AML-193 (cell line): ENCODE data around the gene ARIH2.

Experiments used
- DNase-seq, 2 experiments: peaks; one replicate each; lab custom pipeline; 2025; lab: John Stamatoyannopoulos, UW

The ARIH2 gene

DNA sequence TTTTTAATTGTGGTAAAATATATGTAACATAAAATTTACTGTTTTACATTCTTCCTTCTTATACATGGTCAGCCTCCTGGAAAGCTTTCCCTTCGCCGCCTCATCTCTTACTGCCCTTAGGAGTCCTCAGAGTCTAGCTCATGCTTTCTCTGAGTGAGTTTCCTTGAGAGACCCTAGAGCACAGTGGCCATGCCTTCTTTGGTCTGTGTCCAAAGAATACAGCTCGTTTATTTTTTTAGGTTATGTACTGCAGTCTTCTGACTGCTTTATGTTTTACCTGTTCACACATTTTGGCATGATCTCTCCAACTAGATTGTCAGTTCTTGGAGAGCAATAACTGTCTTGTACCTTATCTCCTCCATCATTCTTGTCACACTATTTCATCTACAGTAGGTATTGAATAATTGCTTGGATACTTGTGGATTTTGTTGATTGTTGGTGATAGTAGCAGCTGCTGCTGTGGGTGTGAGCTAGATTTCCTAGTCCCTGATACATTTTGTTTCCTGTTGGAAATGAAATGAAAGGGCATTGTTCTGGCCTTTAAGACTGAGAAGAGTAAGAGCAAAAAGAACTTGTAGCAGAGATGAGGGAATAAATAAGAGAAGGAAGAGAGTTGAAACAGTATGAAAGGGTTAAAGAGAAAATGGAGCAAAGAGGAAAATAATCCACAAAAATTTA, 10.9 kb downstream of the ARIH2 start:
- no peak for DNase-seq

DNA sequence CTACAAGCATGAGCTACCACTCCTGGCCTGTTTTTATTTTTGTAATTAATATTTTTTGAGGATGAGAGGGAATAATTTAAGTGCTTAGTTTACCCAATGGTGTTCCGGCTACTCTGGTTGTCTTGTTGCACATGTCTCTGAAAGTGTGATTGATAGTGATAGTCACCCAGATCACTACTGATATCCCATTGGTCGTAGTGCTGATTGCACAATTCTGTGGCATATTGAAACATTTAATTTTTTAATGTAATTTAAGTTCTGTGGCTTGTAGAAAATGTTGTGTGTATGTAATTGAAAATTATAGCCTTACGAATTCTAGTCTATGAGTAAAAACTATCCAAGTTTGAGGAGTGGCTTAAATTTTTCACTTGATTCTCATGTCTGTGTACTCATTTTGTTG, 11.9 kb downstream of the ARIH2 start:
- no peak for DNase-seq

DNA sequence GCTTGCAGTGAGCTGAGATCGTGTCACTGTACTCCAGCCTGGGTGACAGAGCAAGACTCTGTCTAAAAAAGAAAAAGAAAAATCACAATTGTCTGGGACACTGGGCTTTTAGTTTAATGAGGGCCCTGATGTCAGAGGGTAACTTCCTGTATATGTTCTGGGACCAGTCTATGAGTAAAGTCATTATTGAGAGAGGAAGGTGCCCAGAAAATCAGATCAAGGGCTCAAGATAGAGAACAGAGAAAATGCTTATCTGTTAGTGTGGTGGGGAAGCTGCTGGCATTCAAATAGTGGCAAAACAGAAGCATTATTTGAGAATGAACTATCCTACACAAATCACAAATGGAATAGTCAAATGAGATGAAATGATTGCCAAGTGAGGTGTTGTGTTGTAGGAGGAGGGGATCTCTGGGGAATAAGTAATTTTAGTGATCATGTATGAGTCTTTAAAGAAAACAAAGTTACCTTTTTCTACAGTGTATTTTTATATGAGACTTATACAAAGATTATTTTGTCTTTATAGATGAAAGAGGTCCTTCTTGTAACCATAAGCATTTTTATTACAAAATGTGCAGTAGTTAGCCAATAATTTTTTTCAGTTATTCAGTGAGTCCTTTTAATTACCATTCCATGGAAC, 13.4 kb downstream of the ARIH2 start:
- DNase-seq = no peak

DNA sequence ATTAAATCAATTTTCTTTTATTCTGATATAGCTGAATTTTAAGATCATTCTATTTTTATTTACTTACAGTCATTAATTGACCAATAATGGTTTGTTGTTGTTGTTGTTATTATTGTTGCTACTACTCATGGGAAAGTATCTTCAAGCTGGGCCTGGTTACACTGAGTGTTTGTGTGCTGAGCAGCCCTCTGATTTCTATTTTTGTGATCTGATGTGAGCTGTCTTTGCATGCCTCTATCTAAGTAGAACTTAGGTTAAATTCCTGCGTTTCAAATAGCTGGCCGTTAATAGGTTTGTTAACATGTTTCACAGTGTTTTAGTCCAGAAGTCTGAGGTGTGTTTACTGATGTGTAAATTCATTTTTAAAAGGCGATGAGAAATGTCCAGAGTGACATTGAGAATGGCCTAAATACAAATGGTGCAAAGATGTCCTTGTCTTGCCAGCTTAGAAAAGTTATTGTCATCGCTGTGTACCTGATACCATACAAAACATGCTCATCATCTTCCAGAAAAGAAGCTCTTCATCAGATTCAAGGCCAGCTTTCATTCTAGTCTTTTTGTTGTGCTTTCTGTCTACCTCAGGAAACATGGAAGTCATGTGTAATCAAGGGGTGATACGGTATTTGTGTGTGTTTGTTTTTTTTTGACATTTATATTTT, 15.8 kb downstream of the ARIH2 start:
- no peak for DNase-seq

DNA sequence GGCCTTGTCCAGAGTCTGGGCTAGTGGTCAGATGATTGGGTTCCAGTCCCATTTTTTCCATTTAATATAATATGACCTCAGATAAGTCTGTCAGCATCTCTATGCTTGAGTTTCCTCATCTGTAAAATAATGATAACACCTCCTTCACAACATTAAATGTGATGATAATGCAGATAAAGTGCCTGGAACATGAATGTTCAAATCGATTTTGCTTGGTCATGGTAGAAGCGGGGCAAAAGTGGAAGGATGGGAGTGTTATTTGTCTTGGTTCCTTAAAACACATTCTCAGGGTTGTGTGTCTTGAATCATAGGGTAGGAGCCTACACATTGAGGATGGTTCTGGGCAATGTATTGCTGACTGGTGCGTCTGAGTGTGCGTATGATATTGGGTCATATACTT, 16.9 kb downstream of the ARIH2 start:
- no peak for DNase-seq

DNA sequence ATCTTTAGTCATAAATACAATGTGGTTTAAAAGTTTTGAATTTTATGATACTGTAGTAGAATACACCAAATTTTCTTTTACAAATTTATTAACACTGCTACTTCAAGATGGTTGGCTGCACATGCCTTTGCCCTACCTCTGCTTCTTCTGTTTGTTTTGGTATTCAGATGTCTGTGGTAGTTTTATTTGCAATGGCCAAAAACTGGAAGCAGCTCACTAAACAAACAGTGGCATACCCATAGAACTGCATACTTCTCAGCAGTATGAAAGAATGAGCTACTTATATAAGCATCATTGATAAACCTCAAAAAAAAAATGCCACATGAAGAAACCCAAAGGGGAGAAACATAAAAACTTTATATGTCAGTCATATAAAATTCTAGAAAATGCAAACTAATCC, 19.5 kb downstream of the ARIH2 start:
- no peak for DNase-seq

DNA sequence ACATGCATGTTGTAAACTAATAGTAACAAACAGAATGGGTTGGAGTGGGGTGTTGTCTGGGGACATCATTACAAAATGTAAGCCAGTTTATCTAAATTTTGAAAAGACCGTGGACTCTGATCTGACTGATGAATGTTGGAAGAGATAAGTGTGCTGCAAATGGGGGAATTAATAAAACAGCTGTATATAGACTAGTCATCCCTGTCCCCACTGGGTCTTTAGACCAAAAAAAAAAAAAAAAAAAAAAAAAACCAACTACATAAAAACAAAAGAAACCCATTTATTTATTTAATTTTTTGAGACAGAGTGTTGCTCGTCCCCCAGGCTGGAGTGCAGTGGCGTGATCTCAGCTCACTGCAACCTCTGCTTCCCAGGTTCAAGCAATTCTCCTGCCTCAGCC, 20.0 kb downstream of the ARIH2 start:
- DNase-seq = no peak

DNA sequence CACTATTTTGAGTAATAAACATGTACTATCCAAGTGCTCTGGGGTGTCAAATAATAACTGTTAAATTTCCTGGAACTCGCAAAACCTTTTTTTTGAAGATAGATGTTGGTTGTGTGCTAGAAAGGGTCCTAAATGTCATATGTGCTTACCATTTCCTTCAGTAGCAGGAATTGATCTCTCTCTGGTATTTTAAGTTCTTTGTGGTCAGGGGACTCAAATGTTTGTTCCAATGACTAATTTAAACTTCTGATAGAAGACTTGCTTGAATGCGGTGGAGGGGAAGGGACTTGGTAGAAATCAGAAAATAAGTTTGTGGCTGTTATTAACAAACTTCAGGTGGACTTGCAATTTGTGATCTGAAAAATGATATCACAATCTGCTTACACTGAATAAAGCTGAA, 26.8 kb downstream of the ARIH2 start:
- no peak for DNase-seq

DNA sequence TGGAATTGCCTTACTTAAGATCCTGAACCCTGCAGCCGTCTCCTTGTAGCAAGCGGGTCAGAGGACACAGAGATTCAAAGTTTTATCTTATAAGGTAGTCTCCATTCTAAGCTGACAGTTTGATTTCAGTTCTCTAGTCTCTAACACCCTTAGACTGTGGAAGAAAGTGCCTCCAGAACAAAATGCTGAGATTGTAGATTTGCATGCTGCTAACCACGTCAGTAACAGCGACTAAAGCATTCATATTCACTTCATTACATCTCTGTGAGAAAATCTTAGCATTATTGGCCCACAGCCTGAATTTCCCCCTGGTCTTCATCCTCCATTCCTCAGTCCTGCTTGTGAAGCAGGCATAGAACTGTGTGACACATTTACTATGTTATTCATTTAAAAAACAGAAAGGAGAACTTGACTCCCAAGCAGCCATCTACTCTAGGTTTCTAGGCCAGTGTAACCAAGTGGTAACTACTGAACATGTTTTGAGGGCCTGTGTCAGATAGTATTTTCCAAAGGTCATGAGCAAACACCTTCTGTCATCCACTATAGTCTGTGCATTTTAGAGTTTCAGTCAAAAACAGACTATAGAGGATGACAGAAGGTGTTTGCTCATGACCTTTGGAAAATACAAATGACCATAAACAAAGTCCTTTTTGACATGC, 27.4 kb downstream of the ARIH2 start:
- no peak for DNase-seq

DNA sequence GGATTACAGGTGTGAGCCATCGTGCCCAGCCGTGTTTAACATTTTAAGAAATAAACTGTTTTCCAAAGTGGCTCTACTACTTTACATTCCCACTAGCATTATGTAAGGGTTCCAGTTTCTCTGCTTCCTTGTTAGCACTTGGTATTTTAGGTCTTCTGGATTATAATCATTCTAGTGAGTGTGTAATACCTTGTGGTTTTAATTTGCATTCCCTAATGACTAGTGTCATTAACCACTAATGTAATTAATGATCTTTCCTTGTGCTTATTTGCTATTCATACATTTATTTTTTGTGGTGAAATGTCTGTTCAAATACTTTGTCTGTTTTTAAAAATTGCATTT, 30.7 kb downstream of the ARIH2 start:
- no peak for DNase-seq

DNA sequence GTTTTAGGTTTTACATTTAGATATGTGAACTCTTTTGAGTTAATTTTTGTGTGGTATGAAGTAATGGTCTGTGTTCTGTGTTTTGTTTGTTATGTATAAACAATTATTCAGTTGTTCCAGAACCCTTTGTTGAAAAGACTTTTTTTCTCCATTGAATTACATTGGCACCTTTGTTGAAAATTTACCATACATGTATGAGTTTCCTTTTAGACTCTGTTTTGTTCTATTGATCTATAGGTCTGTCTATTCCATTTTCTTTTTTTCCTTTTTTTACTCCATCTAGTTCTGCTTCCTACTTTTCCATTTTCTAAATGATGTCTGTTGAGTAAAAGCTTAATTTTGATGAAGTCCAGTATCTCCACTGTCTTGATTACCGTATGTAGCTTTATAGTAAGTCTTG, 31.4 kb downstream of the ARIH2 start:
- DNase-seq = no peak

DNA sequence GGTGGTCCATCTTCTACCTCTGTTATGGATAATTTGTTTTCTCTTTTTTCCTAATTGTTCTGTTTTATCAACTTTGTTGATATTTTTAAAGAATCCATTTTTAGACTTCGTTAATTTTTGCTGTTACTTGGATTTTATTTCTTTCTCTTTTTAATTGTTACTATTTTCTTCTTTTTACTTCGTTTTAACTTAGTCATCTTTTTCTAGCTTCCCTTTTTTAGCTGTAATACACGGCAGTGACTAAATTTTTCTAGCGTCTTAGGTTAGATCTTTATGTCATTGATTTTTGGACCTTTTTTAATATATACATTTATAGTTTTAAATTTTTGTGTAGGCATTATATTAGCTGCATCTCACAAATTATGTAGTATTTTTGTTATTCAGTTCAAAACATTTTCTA, 33.1 kb downstream of the ARIH2 start:
- DNase-seq = no peak

DNA sequence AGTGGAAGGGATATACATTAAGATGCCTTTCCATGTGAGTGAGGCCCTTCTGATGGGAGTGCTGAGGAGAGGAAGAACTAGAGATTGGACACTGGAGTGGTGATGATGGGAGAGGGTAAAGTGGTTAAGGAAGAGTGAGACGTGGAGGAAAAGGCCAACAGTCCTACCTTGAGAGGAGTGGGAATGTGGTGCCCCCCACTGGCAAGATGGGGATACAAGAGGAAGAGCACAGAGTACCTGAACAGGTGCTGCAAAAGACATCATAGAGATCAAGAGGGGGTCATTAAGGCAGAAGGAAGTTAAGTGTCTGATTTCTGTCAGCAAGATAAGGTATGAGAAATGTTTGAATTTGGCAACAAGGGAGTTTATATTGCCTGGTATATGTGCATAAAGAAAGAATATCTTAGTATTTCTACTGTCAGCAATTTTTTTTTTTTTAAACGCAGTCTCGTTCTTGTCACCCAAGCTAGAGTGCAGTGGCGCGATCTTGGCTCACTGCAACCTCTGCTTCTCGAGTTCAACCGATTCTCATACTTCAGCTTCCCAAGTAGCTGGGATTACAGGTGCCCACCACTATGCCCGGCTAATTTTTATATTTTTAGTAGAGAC, 34.0 kb downstream of the ARIH2 start:
- no peak for DNase-seq

DNA sequence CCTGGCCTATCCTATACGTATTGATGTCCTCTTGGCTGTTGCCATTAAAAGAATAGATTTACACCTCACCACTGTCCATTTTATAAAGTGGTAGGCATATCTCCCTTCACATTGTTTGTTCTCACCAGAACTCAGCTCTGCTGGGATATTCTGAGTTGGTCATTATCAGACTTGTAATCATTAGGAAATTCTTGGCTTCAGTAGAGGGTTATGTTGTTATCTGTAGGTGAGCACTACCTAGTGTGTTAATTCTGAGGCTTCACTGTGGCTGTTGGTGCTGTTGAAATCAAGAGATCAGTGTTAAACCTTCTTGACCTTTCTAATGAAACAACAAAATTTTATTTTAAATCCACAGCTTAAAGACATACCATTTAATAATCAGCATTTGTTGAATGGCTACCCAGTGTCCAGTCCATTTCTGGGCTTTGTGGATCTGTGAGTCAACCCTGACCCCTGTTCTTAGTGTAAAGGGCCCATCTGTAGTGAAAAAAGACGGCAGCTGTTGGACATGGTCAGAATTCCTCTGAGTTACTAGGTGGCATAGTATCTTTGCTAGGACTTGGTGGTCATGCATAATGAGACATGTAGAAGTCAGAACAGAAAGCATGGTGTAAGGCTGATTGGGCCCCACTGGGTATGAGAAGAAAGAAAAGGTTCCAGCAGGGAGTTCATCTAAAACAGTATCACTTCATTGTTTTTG, 38.5 kb downstream of the ARIH2 start:
- no peak for DNase-seq

DNA sequence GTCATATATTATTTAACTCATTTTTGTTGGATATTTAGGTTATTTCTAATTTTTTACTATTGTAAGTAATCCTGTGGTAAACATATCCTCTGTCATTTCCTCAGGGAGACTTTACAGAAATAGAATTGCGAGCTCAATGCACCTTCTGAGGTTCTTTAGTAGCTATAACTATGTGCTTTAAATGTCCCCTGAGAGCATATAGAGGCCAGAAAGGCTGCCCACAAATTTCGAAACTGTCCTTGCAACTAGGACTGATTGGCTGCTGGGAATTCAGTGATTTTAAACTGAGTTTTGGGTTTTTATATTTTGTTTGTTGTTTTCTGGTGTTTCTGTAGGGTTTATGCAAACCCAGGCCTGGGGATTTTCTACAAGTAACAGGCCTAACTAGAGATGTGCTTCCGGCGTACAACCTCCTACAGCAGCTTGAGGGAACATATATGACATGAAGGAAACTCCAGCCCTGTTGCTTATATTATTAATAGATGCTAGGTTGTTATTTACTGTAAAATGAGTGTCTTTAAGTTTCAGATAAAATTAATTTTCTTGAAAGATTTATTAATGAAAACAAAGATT, 42.3 kb downstream of the ARIH2 start:
- peak in 1 of 2 experiments; percentile 19 for DNase-seq

DNA sequence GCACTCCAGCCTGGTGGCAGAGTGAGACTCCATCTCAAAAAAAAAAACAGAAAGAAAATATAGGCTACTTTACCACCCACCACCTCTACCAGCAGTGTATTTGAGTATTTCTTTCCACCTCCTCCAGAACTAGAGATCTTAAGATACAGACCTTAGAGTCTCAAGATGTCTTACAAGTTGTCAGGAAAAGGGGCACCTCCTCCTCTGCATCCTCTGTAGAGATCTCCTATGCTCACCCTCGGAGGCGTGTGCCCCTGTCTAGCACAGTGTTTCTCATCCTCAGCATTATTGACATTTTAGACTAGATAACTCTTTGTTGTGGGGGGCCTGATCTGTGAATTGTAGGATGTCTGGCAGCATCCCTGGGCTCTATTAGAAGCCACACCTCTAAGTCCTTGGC, 43.7 kb downstream of the ARIH2 start:
- DNase-seq = no peak

DNA sequence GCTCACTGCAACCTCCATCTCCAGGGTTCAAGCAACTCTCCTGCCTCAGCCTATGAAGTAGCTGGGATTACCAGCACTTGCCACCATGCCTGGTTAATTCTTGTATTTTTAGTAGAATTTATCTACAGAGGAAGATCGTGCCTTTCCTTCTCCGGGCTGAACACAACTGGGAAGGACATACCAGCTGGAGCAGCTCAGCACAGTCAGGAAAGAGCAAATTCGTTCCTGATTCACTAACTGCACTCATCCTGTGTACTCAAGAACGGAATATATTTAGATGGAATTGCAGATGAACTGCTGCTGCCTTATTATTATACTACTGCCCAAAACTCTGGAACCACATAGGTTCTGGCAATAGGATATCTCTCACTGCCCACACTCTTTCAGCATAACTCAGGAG, 44.3 kb downstream of the ARIH2 start:
- DNase-seq = no peak

DNA sequence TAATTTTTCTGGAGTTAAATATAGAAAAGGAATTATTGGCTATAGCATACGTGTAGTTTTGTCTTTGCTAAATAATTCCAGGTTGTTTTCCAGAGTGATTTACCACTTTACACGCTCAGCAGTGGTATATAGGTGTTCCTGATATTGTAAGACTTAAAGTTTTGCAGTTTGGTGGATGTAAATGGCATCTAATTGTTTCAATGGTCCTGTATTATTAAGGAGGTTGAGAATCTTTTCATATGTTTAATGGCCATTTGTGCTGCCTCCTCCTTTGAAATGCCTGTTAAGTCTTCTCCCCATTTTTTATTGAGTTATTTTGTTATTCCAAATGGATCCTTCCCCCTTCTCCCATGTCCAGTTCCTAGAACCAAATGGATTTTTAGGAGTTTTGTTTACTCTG, 44.9 kb downstream of the ARIH2 start:
- DNase-seq = no peak

DNA sequence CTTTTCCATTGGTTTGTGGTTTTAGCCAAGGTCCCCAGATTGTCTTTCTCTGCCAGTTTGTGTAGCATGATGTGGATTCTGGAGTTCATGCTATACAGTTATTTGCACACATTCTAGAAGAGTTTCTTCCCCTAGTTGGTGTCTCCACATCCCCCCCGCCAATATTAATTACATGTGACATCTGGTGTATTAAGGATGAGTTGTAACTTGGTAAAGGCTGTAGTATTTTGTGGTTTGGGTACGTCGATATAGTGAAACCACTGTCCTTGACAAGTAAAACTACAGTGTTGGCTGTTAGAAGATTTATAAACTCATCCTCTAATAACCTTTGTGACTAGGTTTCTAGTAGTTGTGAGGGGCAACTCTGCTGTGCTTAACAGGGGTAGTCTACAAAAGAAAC, 47.7 kb downstream of the ARIH2 start:
- DNase-seq = no peak

DNA sequence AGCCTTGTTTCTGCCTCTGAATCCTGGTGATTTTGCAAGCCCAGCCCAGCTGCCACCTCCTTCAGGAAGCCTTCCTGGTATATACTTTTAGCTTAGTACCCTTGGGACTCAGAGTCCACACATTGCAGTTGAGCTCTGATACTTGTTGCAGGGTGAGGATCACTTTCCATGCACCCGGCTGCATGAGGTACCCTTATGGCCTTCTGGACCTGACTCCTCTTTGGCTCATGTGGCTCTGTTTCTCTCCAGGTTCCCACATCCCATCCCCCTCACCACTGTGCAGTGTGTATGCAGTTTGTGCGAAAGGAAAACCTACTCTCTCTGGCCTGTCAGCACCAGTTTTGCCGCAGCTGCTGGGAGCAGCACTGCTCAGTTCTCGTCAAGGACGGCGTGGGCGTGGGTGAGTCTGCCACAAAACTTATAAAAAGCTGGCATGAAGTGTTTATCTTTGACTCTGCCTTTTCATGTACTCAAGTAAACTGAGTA, 48.3 kb downstream of the ARIH2 start:
- no peak for DNase-seq

DNA sequence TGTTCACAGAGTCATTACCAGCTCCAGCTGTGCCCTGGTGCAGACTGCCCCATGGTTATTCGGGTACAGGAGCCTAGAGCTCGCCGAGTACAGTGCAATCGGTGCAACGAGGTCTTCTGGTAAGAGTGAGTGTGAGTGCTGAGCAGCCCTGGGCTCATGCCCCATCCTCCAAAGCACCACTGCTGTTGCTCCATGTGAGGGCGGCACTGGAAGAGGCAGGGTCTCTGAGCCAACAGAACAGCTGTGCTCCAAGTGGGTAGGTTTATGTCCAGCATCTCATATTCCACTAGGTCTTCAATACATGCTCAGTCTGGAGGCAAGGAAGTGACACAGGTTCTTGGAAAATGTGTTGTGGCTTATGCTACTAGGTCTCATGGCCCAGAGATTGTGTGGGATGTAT, 51.9 kb downstream of the ARIH2 start:
- DNase-seq = no peak
